ENCODE results near the gene KCNQ1.
"Not testable (repeated sequence)": the region's sequence is repeated elsewhere in the genome, so short reads cannot be mapped to it uniquely, and the experiment has no call there.

Gene KCNQ1

DNA sequence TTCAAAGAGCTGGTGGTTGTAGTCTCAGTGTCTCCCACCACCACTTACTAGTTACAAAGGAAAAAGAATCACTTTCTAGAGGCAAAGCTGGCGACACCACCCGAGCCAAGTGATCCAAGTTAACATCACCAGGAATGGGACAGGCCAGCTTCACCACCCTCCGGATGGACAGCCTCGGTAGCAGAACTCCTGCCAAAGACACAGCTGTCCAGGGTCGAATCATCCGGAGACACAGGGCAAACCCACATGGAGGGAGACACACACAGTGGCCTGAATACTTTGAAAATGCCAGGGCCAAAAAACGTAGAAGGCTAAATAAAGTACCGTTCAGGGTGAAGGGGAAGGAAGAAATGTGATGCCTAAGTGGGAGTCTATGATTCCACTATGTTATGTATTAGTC, 33.1 kb downstream of the KCNQ1 start:
- DNase-seq = no peak

DNA sequence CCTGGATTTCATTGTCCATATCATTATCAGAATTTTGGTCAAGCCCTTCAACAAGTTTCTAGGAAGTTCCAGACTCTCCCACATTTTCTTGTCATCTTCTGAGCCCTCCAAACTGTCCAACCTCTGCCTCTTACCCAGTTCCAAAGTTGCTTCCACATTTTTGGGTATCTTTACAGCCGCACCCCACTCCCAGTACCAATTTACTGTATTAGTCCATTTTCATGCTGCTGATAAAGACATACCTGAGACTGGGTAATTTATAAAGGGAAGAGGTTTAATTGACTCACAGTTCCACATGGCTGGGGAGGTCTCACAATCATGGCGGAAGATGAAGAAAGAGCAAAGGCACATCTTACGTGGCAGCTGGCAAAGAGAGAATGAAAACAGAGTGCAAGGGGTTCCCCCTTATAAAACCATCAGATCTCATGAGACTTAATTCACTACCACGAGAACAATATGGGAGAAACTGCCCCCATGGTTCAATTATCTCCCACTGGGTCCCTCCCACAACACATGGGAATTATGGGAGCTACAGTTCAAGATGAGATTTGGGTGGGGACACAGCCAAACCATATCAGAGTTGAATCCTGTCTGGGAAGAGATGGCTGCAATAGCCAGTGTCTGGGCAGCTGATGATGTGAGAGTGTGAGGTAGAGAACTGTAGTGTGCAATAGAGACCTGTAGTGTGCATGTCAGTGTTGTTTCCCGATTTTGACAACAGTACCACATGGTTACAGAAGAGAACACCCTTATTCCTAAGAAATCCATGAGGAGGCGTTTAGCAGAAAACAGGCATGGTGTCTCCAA, 35.5 kb downstream of the KCNQ1 start:
- not testable (repeated sequence) for DNase-seq

DNA sequence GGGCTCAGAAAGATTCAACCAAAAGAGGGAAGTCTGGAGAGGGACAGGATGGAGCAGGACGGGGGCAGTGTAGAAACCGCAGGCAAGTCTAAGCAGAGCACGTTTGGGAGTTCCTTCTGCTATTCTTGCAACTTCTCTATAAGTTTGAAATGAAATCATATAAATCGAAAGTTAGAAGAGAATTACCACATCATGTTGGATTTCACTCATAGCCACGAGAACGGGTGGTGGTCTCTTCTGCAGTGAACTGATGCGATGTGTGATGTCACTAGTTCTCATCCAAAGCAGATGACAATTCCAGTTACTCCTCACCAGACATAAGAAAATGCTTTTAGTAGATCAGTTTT, 36.0 kb downstream of the KCNQ1 start:
- no peak for DNase-seq

DNA sequence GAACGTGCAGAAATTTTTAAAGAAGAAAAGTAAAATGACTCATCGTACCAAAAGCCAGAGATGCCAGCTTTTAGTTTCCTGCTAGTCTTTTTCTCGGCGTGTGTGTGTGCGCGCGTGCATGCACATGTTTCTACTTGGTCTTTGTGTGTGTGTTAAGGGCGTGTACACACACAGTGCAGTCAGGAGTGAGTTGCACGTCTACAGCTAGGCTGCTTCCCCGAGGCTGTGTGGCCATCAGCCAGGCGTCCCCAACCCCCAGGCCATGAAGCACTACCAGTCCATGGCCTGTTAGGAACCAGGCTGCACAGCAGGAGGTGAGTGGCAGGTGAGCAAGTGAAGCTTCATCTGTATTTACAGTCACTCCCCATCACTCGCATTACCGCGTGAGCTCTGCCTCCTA, 36.4 kb downstream of the KCNQ1 start:
- no peak for DNase-seq

DNA sequence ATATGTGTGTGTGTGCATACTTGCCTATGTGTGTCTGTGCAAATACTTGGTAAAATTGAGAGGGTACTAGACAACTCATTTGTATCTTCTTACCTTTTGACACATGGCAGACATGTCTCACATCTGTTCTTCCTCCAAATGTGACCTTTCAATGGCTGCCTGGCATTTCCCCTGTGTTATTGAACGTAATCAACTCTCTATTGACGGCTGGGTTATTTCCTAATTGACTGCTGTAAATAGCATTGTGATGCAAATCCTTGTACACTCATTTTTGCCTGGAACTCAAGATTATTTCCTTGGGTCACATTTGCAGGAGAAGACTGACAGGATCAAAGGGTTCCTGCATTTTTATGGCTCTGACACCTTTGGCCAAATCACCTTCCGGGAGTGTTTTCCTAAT, 37.4 kb downstream of the KCNQ1 start:
- no peak for DNase-seq

DNA sequence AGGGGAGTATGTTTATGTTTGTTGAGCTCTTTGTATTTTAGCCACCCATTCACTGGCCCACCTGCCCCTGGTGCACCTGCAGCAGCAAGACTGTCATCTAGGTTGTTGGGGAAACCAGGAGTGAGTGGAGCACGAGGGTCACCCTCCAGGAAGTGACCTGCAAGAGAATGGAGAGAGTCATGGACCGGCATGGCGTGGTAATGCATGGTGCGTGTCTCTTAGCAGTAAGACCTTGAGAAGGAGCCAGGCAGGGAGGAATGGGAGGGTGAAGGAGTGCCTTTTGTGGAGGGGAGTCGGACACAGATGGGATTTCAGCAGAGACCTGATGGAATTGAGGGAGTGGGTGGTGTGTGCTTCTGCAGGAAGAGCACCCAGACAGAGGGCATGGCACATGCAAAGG, 37.9 kb downstream of the KCNQ1 start:
- DNase-seq = no peak

DNA sequence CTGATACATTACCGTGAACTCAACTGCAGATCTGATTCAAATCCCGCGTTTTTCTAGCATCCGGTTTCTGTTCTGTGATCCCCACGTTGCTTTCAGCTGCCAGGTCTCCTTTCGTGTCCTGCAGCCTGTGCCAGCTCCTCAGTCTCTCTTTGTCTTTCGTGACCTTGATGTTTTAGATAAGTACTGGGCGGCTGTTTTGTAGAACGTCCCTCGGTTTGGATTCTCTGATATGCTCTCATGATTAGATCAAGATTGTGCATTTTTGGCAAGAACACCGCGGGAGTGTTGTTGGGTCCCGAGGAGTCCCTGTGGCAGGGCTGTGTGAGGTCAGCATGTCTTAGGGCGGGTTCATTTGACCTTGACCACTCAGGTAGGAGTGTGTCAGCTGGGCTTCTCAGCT, 38.6 kb downstream of the KCNQ1 start:
- no peak for DNase-seq

DNA sequence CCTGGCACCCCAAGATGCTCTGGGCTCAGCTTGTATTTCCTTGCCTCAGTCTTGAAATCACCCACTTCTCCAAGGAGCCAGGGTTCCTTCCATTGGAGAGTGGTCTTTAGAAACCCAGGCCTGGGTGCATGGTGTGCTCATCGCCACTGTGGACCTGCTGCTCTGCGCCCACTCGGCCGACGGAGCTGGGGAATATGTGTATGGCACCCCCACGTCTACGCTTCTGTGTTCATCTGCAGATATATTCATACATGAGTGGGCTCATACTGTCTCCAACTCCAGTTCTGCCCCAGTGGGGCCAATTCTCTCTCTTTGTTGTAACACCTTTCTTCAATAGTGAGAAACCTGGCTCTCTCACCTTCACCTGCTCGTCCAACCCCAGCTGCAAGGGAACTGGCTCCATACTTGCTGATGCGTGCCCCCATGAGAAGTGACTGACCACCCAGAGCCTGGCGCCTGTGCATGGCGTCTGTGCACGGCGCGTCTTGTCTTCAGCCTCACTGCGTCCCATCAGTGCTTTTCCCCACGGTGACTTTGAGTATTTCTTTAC, 39.8 kb downstream of the KCNQ1 start:
- DNase-seq = no peak

DNA sequence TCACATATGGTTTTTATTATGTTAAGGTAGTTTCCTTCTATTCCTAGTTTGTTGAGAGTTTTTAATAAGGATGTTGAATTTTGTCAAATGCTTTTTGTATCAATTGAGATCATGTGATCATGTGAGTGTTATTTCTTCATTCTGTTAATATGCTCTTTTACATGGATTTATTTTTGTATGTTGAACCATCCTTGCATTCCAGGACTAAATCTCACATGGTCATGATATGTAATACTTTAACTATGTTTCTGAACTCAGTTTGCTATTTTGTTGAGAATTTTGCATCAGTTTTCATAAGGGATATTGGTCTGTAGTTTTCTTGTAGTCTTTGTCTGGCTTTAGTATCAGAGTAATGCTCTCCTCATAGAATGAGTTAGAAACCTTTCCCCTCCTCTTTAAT, 43.2 kb downstream of the KCNQ1 start:
- no peak for DNase-seq

DNA sequence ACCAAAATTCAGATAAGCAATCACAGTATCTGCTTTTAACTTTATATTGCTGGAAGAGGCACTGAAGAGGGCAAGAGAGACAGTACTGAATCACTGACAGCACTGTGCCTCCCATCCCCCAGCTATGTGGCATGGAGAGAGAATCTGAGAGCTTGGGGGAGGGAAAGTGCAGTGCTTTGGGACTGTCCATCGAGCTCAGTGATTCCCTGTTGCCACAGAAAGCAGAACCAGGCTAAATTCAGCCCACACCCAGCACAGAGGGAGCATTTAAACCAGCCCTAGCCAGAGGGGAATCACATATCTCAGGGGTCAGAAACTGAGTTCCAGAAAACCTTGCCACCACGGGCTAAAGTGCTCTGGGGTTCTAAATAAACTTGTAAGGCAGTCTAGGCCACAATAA, 44.3 kb downstream of the KCNQ1 start:
- no peak for DNase-seq

DNA sequence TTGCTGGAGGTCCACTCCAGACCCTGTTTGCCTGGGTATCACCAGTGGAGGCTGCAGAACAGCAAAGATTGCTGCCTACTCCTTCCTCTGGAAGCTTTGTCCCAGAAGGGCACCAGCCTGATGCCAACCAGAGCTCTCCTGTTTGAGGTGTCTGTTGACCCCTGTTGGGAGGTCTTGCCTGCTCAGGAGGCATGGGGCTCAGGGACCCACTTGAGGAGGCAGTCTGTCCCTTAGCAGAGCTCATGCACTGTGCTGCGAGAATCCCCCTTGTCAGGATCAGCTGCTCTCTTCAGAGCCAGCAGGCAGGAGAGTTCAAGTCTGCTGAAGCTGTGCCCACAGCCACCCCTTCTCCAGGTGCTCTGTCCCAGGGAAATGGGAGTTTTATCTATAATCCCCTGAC, 53.1 kb downstream of the KCNQ1 start:
- DNase-seq = not testable (repeated sequence)

DNA sequence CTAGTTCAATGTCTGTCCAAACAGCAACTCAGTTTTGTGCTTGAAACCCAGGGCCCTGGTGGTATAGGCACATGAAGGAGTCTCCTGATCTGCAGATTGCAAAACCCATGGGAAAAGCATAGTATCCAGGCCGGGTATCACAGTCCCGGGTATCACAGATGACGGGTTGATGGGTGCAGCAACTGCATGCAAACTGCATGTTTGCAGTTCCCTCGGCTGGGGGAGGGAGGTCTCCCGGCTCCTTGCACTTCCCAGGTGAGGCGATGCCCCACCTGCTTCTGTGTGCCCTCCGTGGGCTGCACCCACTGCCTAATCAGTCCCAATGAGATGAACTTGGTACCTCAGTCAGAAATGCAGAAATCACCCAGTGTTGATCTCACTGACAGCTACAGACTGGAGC, 53.9 kb downstream of the KCNQ1 start:
- no peak for DNase-seq

DNA sequence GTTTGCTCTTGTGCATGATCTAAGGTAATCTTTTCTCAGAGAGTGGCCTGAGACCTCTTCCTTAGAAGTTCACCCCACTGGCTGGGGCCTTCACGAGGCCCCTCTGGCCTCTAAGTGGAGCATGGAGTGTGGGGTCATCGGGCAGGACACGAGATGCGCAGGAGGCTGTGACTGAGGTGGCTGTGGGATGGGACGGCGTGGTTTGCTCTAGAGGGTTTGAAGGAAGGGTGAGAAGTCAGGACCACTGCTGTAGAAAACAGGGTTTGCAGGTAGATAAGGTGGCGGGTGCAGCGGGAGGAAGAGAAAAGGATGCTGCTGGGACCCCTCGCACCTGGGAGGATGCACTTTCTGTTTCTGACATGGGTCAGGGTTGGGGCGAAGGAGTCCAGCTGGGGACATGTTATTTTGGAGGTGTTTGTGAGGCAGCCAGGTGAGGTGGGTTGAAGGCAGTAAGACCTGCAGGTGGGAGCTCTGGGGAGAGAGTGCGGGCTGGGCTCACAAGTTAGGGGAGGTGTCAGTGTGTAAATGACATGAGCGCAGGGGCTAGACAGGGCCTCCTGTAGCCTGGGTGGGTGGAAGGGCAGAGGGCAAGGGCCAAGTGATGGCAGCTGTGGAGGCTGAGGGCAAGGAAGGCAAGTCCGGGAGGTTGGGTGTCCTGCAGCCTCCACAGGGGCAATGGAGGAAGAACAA, 62.5 kb downstream of the KCNQ1 start:
- no peak for DNase-seq

DNA sequence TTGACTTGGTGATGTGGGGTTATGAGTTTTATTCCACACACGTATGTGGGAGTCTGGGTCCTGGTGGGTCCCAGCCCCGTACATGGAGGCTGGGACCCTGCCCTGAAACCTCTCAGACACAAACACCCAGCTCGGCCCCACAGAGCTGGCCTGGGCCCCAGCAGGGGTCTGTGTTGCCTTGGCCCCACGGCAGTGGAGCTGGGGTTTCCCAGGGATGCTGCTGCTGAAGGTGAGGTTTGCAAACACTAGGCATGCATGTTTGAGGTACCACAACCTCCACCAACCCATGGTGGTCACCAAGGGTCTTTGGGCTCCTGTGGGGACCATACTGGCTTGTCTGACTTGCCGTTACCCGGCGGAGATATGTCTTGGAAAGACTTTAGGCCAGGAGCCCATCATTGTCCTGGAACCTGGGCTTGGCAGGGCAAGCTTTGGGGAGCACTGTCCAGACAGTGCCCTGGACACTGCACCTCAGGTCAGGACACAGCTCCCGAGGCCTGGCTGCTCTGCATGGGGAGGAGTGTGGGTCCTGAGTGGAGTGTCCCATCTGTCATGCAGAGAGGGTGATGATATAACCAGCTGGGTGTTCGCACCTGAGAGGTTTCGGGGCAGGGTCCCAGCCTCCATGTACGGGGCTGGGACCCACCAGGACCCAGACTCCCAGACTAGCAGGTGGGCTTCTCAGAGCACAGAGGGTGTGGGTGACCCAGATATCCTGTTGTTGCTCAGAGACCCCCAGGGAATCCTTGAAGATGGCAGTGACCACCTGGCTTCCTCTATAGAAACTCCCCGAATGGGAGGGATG, 63.3 kb downstream of the KCNQ1 start:
- no peak for DNase-seq

DNA sequence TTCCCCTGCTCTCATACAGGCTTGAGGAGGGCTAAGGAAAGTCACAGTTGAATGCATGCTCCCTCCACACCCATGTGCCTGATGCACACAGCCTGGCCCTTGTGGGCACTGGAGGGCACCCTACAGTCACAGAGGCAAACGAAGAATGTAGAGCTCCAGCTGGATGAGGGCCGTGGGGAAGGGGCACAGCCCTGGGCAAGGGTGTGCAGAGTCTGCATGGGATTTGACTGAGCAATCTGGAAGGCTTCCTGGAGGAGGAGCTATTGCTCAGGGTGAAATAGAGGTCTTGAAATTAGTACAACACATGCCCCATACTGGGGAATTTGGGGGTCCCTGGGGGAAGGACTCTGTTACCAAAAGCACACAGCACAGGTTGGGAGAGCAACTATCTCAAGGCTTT, 64.0 kb downstream of the KCNQ1 start:
- DNase-seq = no peak

DNA sequence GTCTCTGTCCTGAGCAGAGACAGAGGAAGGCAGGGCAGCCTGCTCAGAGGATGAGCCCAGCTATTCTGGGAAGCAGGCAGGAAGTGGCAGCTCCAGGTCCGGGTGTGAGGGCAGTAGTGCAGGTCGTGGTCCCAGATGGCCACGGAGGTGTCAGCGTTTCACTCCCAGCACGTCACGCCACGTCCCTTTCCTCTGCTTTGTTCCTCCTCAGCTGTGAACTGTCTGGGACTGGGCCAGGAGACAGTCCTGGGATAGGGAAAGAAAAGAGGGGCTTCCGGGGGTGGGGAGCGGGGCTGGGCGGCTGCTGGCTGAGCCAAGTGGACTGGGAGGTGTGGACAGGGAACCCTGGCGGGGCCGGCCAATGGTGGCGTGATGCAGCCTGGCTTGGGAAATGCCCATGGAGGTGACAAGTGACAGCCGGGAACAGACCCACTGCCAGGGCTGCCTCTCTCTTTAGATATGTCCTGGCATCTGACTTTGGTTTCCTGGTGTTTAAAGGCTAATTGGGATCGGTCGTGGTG, 64.7 kb downstream of the KCNQ1 start:
- DNase-seq = no peak

DNA sequence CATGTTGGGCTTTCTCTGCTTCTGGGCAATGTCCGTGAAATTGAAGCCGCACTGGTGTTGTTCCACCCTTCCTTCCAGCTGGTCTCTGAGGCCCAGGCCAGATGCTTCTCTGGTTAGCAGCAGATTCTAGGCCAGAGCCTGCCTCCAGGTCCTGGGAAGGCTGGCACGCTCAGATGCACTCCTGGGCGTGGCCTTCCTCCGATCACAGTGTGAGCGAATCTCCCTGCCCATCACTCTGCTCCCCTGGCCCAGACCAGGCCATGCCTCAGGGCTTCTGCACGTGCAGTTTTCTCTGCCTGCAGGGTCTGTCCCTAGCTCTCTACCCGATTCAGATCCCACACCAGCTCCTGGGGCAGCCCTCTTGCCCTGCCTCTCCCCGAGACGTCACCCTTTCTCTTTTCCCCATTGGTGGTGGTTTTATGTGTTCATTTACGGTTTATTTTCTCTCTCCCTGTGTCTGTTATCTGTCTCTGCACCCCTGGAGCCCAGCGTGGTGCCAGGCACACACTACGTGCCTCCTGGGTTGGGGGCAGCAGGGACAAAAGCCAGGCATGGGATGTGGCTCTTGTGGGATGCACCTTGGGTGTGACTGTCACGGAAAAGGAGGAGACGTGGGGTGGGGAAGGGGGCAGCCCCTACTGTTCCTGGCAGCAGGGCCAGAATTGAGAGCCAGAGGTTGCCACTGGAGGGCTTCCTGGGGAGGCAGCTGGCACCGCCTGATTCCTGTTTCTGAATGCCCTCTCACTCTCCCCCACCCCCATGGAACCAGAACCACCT, 66.0 kb downstream of the KCNQ1 start:
- no peak for DNase-seq

DNA sequence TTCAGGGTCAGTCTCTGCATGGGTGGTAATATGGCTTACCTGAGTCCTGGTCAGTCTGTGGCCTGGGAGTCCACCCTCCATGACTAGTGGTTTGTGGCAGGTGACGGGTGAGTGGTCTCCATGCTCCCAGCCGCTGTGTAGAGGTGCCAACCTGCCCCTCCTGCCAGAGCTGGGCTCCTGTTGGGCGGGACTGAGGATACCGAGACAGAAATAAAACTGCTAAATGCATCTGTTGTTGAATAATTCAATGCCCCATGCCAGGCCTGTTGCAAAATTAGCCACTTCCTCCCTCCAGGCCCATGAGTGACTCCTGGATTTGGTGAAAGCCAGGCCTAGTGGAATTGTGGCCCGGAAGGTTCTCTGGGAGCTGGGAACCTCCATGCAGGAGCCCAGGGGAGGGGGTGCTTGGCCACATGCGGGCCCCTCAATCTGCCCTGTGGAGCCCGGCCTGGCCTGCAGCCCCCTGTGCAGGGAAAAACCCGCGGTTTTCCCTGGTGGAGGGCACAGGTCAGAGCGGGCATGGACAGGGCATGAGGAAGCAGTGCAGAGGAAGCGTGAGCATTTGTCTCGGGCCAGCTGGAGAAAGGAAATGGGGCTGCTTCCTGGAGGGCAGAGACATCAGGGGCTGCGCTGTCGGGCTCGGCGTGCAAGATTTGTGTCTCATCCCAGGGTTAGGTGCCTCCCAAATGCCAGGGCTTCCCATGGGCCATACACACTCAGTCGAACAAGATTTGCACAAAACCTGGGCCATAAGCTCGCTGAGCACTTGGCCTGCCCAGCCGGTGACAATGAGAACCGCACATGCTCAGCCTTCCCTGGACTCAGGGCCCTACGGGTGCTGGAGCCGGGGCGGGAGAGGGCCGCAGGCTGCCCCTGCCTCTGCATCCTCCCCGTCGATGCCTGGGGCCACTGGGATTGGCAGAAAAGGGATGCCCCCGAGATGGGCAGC, 66.9 kb downstream of the KCNQ1 start:
- DNase-seq = no peak

DNA sequence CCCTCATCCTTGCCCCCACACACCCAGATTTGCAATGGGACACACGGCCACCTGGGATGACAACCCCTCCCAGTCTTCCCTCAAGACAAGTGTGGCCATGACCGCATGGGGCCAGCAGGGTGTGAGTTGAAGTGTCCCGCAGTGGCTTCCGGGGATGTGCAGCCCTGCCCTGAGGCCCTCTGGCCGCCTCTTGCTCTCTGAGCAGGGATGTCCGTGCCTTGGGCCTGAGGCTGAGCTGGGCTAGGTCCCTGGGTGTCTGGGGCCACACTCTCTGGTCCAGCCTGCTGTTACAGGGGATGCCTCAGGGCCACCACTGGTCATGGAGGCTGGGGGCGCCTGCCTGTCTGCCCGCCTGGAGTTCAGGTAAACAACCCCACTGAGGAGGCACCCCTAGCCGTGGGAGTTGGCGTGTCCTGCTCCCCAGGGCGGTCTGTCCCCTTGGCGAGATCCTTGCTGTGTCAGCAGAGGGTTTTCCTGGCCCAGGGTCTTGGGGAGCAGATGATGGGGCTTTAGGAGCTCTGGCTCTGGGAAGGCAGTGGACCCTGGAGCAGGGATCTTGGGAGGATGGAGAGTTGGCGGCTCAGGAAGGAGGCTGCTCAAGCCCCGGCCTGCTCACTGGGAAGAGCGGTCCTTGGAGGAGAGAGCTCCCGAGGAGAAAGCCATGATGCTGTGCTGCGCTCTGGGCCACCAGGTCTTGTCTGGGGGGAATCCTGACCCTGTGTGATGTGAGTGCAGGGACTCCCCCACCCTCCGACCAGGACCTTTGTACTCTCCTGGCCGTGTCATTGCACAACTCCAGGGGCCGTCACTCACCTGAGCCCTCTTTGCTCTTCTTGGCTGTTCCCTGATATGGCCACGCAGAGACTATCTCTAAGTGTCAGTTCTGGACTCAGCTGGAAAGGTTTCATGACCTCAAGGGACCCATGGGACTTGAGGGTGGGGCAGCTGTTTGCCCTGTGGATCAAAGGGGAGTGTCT, 67.9 kb downstream of the KCNQ1 start:
- DNase-seq = no peak

DNA sequence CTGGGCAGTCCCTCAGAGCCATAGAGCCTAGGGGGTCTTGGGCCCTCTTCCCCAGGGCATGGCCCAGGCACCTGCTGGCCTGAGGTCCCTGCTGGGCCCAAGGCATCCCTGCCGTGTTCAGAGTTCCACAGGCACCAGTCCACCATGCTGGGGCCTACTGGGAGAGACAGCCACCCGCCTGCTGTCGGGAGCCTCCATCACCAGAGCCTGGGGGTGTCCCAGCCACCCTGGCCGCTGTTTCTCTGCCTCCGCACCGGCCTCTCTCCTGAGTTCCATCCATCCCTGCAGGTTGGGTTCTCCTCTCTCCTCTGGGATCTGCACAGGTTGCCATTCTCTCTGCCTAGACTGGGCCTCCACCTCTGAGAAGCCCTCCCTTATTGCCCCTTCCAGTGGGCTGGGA, 68.6 kb downstream of the KCNQ1 start:
- DNase-seq = no peak
